ENCODE data around the gene MYL7. TPM values are rescaled to one million over a fixed set of nuclear protein-coding genes. Genes with fewer than 3 reads are reported as not detected.
A peak's percentile ranks its signal among the peaks of the same experiment; 100 is the strongest.

The MYL7 gene
- total and polyA plus RNA-seq, 9 of the 15 experiments (the other 6 are each of a cell fraction or from before 2014, with no cell fraction given), result not detected

DNA sequence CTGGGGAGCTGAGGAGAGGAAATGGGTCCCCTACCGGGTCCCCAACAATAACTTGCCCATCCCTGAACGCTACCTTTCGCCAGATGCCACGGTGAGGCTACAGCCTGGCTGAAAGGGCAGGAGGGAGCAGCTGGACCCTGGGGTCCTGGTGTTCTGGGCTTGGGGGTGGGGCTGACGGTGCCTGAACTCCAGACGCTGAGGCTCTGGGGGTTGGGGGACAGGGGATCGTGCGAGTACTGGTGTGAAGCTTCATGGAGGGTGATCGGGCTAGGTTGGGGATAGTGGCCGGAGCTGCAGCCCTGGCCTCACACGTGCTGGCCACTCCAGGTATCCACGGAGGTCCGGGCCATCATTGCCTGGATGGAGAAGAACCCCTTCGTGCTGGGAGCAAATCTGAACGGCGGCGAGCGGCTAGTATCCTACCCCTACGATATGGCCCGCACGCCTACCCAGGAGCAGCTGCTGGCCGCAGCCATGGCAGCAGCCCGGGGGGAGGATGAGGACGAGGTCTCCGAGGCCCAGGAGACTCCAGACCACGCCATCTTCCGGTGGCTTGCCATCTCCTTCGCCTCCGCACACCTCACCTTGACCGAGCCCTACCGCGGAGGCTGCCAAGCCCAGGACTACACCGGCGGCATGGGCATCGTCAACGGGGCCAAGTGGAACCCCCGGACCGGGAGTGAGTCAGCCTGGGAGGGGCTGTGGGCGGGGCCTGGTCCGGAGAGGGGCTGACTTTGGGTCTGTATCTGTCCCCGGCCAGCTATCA lies 28.7 kb downstream of the MYL7 start (continued):
- TF ChIP-seq POLR2A (conservative IDR thresholded peaks at IDR 0.05), result peak; percentile 53; the same call in 1 of the 2 replicates
- no peak for TF ChIP-seq ZNF121 (CRISPR knock-in tag; conservative IDR thresholded peaks at IDR 0.05)
- TF ChIP-seq ZNF23 (CRISPR knock-in tag; IDR thresholded peaks at IDR 0.05), result no peak
- TF ChIP-seq, protein P1, sequence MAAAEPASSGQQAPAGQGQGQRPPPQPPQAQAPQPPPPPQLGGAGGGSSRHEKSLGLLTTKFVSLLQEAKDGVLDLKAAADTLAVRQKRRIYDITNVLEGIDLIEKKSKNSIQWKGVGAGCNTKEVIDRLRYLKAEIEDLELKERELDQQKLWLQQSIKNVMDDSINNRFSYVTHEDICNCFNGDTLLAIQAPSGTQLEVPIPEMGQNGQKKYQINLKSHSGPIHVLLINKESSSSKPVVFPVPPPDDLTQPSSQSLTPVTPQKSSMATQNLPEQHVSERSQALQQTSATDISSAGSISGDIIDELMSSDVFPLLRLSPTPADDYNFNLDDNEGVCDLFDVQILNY (CRISPR knock-in tag; IDR thresholded peaks at IDR 0.05), result no peak
- TF ChIP-seq POLR2AphosphoS2 (IDR thresholded peaks at IDR 0.05; ENCODE audit: low read length), result no peak
- peak; percentile 72; the same call in 1 of the 2 replicates for TF ChIP-seq TCF7L2 (IDR thresholded peaks at IDR 0.05; ENCODE audit: low read depth, low read length)
- no peak for TF ChIP-seq OTX1 (CRISPR knock-in tag; IDR thresholded peaks at IDR 0.05)
- no peak for TF ChIP-seq ZC3H8 (IDR thresholded peaks at IDR 0.05)
- TF ChIP-seq, protein P2, sequence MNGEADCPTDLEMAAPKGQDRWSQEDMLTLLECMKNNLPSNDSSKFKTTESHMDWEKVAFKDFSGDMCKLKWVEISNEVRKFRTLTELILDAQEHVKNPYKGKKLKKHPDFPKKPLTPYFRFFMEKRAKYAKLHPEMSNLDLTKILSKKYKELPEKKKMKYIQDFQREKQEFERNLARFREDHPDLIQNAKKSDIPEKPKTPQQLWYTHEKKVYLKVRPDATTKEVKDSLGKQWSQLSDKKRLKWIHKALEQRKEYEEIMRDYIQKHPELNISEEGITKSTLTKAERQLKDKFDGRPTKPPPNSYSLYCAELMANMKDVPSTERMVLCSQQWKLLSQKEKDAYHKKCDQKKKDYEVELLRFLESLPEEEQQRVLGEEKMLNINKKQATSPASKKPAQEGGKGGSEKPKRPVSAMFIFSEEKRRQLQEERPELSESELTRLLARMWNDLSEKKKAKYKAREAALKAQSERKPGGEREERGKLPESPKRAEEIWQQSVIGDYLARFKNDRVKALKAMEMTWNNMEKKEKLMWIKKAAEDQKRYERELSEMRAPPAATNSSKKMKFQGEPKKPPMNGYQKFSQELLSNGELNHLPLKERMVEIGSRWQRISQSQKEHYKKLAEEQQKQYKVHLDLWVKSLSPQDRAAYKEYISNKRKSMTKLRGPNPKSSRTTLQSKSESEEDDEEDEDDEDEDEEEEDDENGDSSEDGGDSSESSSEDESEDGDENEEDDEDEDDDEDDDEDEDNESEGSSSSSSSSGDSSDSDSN (IDR thresholded peaks at IDR 0.05; ENCODE audit: borderline replicate concordance in 1 of 2, low read depth in 2 of 2, low read length in 2 of 2), result no peak
- peak; percentile 49; the same call in 1 of the 2 replicates for TF ChIP-seq ESRRA (IDR thresholded peaks at IDR 0.05; ENCODE audit: borderline replicate concordance, low read depth)
- no peak for TF ChIP-seq LCOR (CRISPR knock-in tag; IDR thresholded peaks at IDR 0.05)
- TF ChIP-seq, protein P3, sequence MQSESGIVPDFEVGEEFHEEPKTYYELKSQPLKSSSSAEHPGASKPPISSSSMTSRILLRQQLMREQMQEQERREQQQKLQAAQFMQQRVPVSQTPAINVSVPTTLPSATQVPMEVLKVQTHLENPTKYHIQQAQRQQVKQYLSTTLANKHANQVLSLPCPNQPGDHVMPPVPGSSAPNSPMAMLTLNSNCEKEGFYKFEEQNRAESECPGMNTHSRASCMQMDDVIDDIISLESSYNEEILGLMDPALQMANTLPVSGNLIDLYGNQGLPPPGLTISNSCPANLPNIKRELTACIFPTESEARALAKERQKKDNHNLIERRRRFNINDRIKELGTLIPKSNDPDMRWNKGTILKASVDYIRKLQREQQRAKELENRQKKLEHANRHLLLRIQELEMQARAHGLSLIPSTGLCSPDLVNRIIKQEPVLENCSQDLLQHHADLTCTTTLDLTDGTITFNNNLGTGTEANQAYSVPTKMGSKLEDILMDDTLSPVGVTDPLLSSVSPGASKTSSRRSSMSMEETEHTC (IDR thresholded peaks at IDR 0.05), result no peak
- peak in 1 of 2 experiments; percentile 98; a peak in 2 of 4 replicates for TF ChIP-seq NONO (IDR thresholded peaks at IDR 0.05; ENCODE audit: low read depth in 2 of 2, low read length in 1 of 2)
- no peak for TF ChIP-seq TRIM24 (IDR thresholded peaks at IDR 0.05)
- TF ChIP-seq RBFOX2 (IDR thresholded peaks at IDR 0.05; ENCODE audit: low read depth, low read length), result 0 out of 2 replicates have a peak, but pooled peaks have one; percentile 18
- TF ChIP-seq ZZZ3 (IDR thresholded peaks at IDR 0.05), result no peak
- TF ChIP-seq CEBPG (CRISPR knock-in tag; IDR thresholded peaks at IDR 0.05), result 0 out of 2 replicates have a peak, but pooled peaks have one; percentile 2
- no peak for TF ChIP-seq CEBPG (tag; conservative IDR thresholded peaks at IDR 0.05 in 1 of 2, IDR thresholded peaks at IDR 0.05 in 1 of 2)
- TF ChIP-seq U2AF1 (optimal IDR thresholded peaks at IDR 0.05; ENCODE audit: low read depth, low read length), result no peak
- no peak for TF ChIP-seq CCNT2 (IDR thresholded peaks at IDR 0.05; ENCODE audit: borderline replicate concordance, extremely low read depth, insufficient read length, low read depth, low read length)
- no peak for TF ChIP-seq TFAM (CRISPR knock-in tag; conservative IDR thresholded peaks at IDR 0.05)
- TF ChIP-seq CBX8 (IDR thresholded peaks at IDR 0.05; ENCODE audit: borderline replicate concordance, extremely low read depth, low read depth, low read length, poor library complexity, severe bottlenecking), result no peak
